ENCODE data around the gene AK4. TPM values are rescaled to one million over a fixed set of nuclear protein-coding genes. Genes with fewer than 3 reads are reported as not detected.

AK4 gene
- total RNA-seq, 4 donors from 2014 or later = 39.6 to 72.7 (median 60.7) TPM

DNA sequence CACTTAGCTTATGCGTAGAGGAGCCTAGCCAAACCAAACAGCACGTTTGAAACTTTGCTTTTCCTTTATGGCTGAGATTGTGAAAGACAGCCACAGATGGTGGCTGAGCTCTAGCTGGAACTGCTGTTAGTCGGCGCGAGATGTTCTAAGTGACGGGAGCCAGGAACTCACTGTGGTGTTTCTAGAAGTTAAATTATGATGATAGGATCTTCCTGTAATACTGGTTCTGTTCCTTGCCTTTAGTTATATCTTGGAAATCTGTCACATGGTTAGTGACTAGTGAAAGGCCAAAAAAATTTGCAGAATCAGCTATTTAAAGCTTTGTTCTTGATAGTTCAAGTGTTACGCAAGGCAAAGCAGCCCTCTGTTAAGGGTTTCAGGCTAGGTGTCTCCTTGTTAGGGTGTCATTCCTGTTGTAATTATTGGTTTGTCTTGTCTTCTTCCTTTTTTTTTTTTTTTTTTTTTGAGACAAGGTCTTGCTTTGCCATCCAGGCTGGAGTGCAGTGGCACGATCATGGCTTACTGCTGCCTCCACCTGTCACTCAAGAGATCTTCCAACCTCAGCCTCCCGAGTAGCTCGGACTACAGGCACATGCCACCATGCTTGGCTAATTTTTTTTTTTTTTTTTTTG is 22.6 kb downstream of the AK4 start:
- TF ChIP-seq CTCF (IDR thresholded peaks at IDR 0.05) (no peak), POLR2AphosphoS5 (IDR thresholded peaks at IDR 0.05) (peak; percentile 49)
- no peak overlapping the region for H3K4me3 ChIP-seq
- peaks cover 0 to 75% (median 5%) of the 10 kb centered on the region in 3 donors for H3K4me1 ChIP-seq

GRCh38 chr1:65172936-65173690 is 25.1 kb downstream of the AK4 start:
- 88 to 96% methylated on average over 9 to 13 of the region's 14 CpGs for WGBS, 2 donors (ENCODE audit: low coverage in 1 of 2)
- H3K4me1 ChIP-seq = peaks cover 0 to 65% (median 11%) of the 10 kb centered on the region in 3 donors
- no peaks in the 10 kb centered on the region for H3K27me3 ChIP-seq
- no peaks in the 10 kb centered on the region for H3K36me3 ChIP-seq
- no peaks in the 10 kb centered on the region for H3K9me3 ChIP-seq
- TF ChIP-seq POLR2AphosphoS5 (IDR thresholded peaks at IDR 0.05) = no peak
- no peak for TF ChIP-seq POLR2A (IDR thresholded peaks at IDR 0.05)
- TF ChIP-seq EP300 (IDR thresholded peaks at IDR 0.05) = no peak
- no peak for TF ChIP-seq CTCF (IDR thresholded peaks at IDR 0.05)
- ATAC-seq = no peak
- no peak overlapping the region for H3K27ac ChIP-seq
- H3K4me3 ChIP-seq = no peak overlapping the region

More for the DNA sequence above, 22.6 kb downstream of the AK4 start:
- Histone ChIP-seq H3K27ac (peak overlapping the region in 3 of 4 donors; percentile 29 to 66 (median 40)), H3K9me3 (no peaks in the 10 kb centered on the region), H3K27me3 (no peaks in the 10 kb centered on the region), H3K36me3 (no peaks in the 10 kb centered on the region)
- 52 to 63% methylated on average over 7 to 10 of the region's 10 CpGs for WGBS, 2 donors (ENCODE audit: low coverage in 1 of 2)
- peak; percentile 61 for ATAC-seq

DNA sequence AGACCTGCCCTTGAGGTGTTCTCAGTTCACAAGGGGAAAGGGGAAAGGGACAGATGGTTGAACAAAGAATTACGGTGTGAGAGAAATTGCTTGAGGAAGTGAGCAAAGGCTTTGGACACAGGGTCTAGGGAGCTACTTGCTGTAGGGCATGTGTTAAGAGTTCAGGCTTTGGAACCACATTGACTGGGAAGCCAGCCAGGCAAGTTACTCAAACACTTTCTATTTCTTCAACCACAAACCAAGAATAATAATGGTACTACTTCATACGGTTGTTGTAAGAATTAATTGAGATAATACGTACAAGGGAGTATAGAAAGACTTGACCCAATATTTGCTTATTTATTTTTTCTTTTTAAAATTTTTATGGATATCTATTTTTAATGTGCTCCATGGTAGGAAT is 26.6 kb downstream of the AK4 start:
- ATAC-seq = peak; percentile 62
- no peak overlapping the region for H3K27ac ChIP-seq
- no peak overlapping the region for H3K4me3 ChIP-seq

GRCh38 chr1:65175171-65176055 is 27.4 kb downstream of the AK4 start:
- H3K4me3 ChIP-seq = no peak overlapping the region
- no peak for TF ChIP-seq POLR2AphosphoS5 (IDR thresholded peaks at IDR 0.05)
- no peak for TF ChIP-seq CTCF (IDR thresholded peaks at IDR 0.05)
- no peak for TF ChIP-seq EP300 (IDR thresholded peaks at IDR 0.05)
- no peak for TF ChIP-seq POLR2A (IDR thresholded peaks at IDR 0.05)
- peaks cover 0 to 49% (median 11%) of the 10 kb centered on the region in 3 donors for H3K4me1 ChIP-seq
- peak; percentile 47 for ATAC-seq
- no peaks in the 10 kb centered on the region for H3K9me3 ChIP-seq
- 40 to 46% methylated on average over 6 to 9 of the region's 13 CpGs for WGBS, 2 donors (ENCODE audit: low coverage in 1 of 2)
- peak overlapping the region in 3 of 4 donors; percentile 31 to 66 (median 60) for H3K27ac ChIP-seq
- no peaks in the 10 kb centered on the region for H3K36me3 ChIP-seq
- no peaks in the 10 kb centered on the region for H3K27me3 ChIP-seq

More for the DNA sequence above, 26.6 kb downstream of the AK4 start:
- TF ChIP-seq POLR2AphosphoS5 (IDR thresholded peaks at IDR 0.05) (peak; percentile 7), EP300 (IDR thresholded peaks at IDR 0.05) (no peak), CTCF (IDR thresholded peaks at IDR 0.05) (no peak), POLR2A (IDR thresholded peaks at IDR 0.05) (no peak)
- no peaks in the 10 kb centered on the region for H3K27me3 ChIP-seq
- no peaks in the 10 kb centered on the region for H3K9me3 ChIP-seq
- no peaks in the 10 kb centered on the region for H3K36me3 ChIP-seq
- H3K4me1 ChIP-seq = peaks cover 0 to 55% (median 11%) of the 10 kb centered on the region in 3 donors
- WGBS, 2 donors (ENCODE audit: low coverage in 1 of 2) = 36 to 43% methylated on average over 2 to 3 of the region's 3 CpGs

All from gastroesophageal sphincter (tissue), 4 donors.